ENCODE data around the gene ARNT2.

- TF ChIP-seq POLR2A (IDR thresholded peaks at IDR 0.05) = no peak
- TF ChIP-seq, protein P1, sequence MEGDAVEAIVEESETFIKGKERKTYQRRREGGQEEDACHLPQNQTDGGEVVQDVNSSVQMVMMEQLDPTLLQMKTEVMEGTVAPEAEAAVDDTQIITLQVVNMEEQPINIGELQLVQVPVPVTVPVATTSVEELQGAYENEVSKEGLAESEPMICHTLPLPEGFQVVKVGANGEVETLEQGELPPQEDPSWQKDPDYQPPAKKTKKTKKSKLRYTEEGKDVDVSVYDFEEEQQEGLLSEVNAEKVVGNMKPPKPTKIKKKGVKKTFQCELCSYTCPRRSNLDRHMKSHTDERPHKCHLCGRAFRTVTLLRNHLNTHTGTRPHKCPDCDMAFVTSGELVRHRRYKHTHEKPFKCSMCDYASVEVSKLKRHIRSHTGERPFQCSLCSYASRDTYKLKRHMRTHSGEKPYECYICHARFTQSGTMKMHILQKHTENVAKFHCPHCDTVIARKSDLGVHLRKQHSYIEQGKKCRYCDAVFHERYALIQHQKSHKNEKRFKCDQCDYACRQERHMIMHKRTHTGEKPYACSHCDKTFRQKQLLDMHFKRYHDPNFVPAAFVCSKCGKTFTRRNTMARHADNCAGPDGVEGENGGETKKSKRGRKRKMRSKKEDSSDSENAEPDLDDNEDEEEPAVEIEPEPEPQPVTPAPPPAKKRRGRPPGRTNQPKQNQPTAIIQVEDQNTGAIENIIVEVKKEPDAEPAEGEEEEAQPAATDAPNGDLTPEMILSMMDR (IDR thresholded peaks at IDR 0.05) = no peak
These were observed 232.5 kb downstream of the ARNT2 start for GRCh38 chr15:80636675-80637074.
